ENCODE data around the gene SDHC. TPM values are rescaled to one million over a fixed set of nuclear protein-coding genes. Genes with fewer than 3 reads are reported as not detected.
"Not testable (repeated sequence)": the region's sequence is repeated elsewhere in the genome, so short reads cannot be mapped to it uniquely, and the experiment has no call there.

Gene SDHC
- total and polyA plus RNA-seq, 2 experiments from 2014 or later: 131 to 358 TPM

GRCh38 chr1:161382214-161383019 lies 68.2 kb downstream of the SDHC start:
- Histone ChIP-seq H3K27me3 (no peaks in the 10 kb centered on the region), H2AFZ (no peak overlapping the region), H3K79me2 (no peaks in the 10 kb centered on the region), H3K4me2 (no peak overlapping the region), H3K36me3 (replicated peaks; ENCODE audit: insufficient read depth, low read depth) (no peaks in the 10 kb centered on the region), H3K9me2 (replicated peaks; ENCODE audit: insufficient read depth) (no peaks in the 10 kb centered on the region), H3K4me3 (no peak overlapping the region), H4K20me1 (ENCODE audit: insufficient read depth, poor library complexity, severe bottlenecking) (no peaks in the 10 kb centered on the region), H3K4me1 (ENCODE audit: insufficient read depth) (no peaks in the 10 kb centered on the region), H3K9me3 (ENCODE audit: low read depth) (no peaks in the 10 kb centered on the region), H3K27ac (no peak overlapping the region)
- TF ChIP-seq EZH2phosphoT487 (IDR thresholded peaks at IDR 0.05; ENCODE audit: low read depth, severe bottlenecking, unreplicated experiment): no peak
- peak; percentile 77 for TF ChIP-seq CTCF (IDR thresholded peaks at IDR 0.05; ENCODE audit: poor library complexity)
- DNase-seq (ENCODE audit: low spot score): peak; percentile 71
- 57% methylated on average over 4 of the region's 4 CpGs for WGBS (ENCODE audit: low lambda C conversion rate, missing lambda C conversion rate)

GRCh38 chr1:161388639-161389038 lies 74.5 kb downstream of the SDHC start:
- no peaks in the 10 kb centered on the region for H3K27me3 ChIP-seq
- no peaks in the 10 kb centered on the region for H3K9me3 ChIP-seq (ENCODE audit: low read depth)
- no peak for DNase-seq (ENCODE audit: low spot score)
- H3K79me2 ChIP-seq: no peaks in the 10 kb centered on the region
- no peak overlapping the region for H3K4me3 ChIP-seq
- H4K20me1 ChIP-seq (ENCODE audit: insufficient read depth, poor library complexity, severe bottlenecking): no peaks in the 10 kb centered on the region
- WGBS (ENCODE audit: low lambda C conversion rate, missing lambda C conversion rate): 94% methylated on average over 3 of the region's 3 CpGs
- H3K4me2 ChIP-seq: no peak overlapping the region
- TF ChIP-seq EZH2 (IDR thresholded peaks at IDR 0.05; ENCODE audit: borderline replicate concordance) (no peak), EZH2phosphoT487 (IDR thresholded peaks at IDR 0.05; ENCODE audit: low read depth, severe bottlenecking, unreplicated experiment) (no peak), CTCF (IDR thresholded peaks at IDR 0.05; ENCODE audit: poor library complexity) (no peak)
- H3K27ac ChIP-seq: no peak overlapping the region
- H3K9me2 ChIP-seq (replicated peaks; ENCODE audit: insufficient read depth): no peaks in the 10 kb centered on the region
- H2AFZ ChIP-seq: no peak overlapping the region
- H3K4me1 ChIP-seq (ENCODE audit: insufficient read depth): peaks cover 4% of the 10 kb centered on the region
- no peaks in the 10 kb centered on the region for H3K36me3 ChIP-seq (replicated peaks; ENCODE audit: insufficient read depth, low read depth)

GRCh38 chr1:161389158-161389557 lies 75.0 kb downstream of the SDHC start:
- Histone ChIP-seq H3K4me2 (peak overlapping the region; percentile 76), H2AFZ (peak overlapping the region; percentile 50), H3K27ac (peak overlapping the region; percentile 83), H3K4me3 (peak overlapping the region; percentile 18)
- WGBS (ENCODE audit: low lambda C conversion rate, missing lambda C conversion rate): 84% methylated on average over 16 of the region's 16 CpGs
- H3K9me3 ChIP-seq (ENCODE audit: low read depth); H3K4me1 ChIP-seq (ENCODE audit: insufficient read depth); H3K9me2 ChIP-seq (replicated peaks; ENCODE audit: insufficient read depth); H3K36me3 ChIP-seq (replicated peaks; ENCODE audit: insufficient read depth, low read depth); H3K27me3 ChIP-seq; H3K79me2 ChIP-seq; DNase-seq (ENCODE audit: low spot score); H4K20me1 ChIP-seq (ENCODE audit: insufficient read depth, poor library complexity, severe bottlenecking): not testable (repeated sequence)

- peak overlapping the region; percentile 87 for H2AFZ ChIP-seq
- peak; percentile 98 for DNase-seq (ENCODE audit: low spot score)
- H3K36me3 ChIP-seq (replicated peaks; ENCODE audit: insufficient read depth, low read depth): no peaks in the 10 kb centered on the region
- peaks cover 4% of the 10 kb centered on the region for H3K4me1 ChIP-seq (ENCODE audit: insufficient read depth)
- peak overlapping the region; percentile 84 for H3K4me2 ChIP-seq
- no peaks in the 10 kb centered on the region for H3K9me2 ChIP-seq (replicated peaks; ENCODE audit: insufficient read depth)
- H3K4me3 ChIP-seq: peak overlapping the region; percentile 38
- H3K27me3 ChIP-seq: no peaks in the 10 kb centered on the region
- H4K20me1 ChIP-seq (ENCODE audit: insufficient read depth, poor library complexity, severe bottlenecking): no peaks in the 10 kb centered on the region
- no peaks in the 10 kb centered on the region for H3K79me2 ChIP-seq
- no peak for TF ChIP-seq CTCF (IDR thresholded peaks at IDR 0.05; ENCODE audit: poor library complexity)
- no peak for TF ChIP-seq EZH2 (IDR thresholded peaks at IDR 0.05; ENCODE audit: borderline replicate concordance)
- no peak for TF ChIP-seq EZH2phosphoT487 (IDR thresholded peaks at IDR 0.05; ENCODE audit: low read depth, severe bottlenecking, unreplicated experiment)
- H3K9me3 ChIP-seq (ENCODE audit: low read depth): no peaks in the 10 kb centered on the region
- under 1% methylated on average over 42 of the region's 79 CpGs for WGBS (ENCODE audit: low lambda C conversion rate, missing lambda C conversion rate)
- H3K27ac ChIP-seq: peak overlapping the region; percentile 83
These were observed 75.7 kb downstream of the SDHC start for GRCh38 chr1:161389691-161390558.
